GM19099 (cell line): ENCODE results near the gene NRCAM.

Experiments
- POLR2A ChIP-seq: IDR thresholded peaks from 3 replicates; pipeline ENCODE4 v1.6.1; 2011; ENCODE audit warnings: low read depth; ENCODE audit not compliant: insufficient read length; ENCODE audit errors: extremely low read depth

The NRCAM gene

DNA sequence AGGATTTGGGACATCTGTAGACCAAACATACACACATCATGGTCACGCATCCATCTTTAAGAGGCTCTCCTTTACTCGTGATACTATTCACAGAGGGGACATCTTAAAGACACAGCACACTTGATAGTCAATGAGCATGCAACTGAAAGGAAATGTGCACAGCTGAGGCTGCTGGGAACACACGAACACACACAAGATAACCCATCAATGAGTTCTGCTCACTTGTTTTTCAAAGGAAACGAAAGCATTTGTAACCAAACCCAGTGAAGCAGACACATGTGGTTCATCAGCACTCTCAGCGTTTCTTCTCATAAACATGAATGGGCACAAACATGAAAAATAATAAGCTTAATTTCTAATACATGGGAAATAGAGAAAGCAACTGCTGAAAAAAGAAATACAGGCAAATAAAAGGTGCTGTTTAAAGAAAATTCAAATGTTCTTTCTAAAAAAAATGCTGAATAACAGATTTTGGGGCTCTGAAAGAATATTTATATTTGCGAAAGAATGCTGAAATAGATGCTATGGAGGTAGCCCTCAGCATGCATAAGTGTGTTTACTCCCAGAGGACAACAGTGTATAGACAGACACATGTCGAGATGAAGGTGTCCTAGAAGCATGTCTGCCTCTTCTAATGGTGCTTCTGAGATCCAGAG lies 266.4 kb downstream of the NRCAM start:
- no peak for TF ChIP-seq POLR2A

DNA sequence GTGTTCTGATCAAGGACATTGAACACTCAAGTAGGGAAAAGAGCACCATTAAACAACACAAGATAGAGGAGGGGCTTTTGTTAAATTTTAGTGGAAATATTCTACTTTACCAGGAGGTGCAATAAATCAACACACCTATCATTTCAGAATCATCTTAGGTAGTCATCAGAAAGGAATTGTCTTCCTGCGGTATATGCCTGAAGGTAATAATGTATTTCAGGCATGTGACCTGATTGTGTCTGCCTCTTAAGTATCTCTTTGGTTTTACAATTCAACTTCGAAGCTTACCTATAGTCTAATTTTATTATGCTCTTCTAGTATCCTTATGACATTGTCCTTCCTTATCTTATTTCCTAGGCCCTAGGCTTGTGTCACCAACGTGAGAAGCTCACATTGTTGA lies 267.5 kb downstream of the NRCAM start:
- TF ChIP-seq POLR2A = no peak

DNA sequence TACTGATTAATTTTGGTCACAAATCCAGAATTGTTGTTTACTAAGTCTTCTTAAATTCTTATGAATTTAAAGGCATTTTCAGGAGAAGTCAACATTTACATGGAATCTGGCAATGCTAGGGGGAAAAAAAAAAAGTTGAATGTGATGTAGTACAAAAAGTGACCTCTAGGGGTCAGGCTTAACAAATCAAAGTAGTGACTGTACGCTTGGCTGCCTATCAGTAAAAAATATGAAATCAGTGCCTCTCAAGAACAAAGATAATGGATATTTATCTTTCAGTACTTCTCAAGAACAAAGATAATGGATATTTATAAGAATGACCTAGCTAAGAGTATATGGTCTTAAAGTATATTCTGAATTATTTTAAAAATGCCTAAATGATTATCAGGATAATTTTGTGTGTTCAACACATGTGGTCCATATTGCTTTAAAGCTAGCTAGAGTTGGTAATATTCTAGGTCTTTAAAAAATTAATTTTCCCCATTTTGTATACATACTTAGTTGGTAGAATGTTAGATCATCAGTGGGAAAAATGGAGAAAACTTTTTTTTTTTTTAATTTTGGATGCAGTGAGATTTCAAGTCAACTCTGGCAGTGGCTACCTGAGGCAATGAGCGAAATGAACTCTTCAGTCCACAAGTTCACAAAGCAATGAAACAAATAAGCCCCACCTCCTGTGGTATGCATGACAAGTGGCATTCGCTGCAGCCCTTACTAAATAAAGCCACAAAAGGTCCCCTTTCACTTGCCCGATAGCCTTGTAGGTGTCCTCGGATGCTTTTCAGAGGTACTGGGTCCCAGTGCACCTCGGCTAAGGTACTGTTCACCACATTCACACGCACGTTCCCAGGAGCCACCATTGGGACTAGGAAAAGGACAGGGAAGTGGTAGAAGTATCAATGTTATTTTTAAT lies 274.9 kb downstream of the NRCAM start:
- no peak for TF ChIP-seq POLR2A

DNA sequence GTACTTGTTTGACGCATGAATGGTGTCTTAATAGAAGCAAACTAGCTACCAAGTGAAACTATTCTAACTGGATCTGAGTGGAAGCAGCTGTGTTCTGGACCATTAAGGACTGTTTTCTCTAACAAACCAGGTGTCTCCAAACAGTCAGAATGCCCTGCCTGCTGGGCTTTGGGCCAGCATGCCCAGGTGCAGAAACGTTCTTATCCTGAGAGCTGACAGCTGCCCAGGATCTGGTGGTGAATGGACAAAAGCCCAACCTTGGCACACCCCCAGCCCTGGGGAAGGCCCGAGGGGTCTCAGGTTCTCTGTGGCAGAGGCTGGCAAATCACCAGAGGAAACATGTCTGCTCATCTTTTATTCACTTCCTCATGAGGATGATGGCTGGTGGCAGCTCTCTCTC lies 277.8 kb downstream of the NRCAM start:
- no peak for TF ChIP-seq POLR2A

DNA sequence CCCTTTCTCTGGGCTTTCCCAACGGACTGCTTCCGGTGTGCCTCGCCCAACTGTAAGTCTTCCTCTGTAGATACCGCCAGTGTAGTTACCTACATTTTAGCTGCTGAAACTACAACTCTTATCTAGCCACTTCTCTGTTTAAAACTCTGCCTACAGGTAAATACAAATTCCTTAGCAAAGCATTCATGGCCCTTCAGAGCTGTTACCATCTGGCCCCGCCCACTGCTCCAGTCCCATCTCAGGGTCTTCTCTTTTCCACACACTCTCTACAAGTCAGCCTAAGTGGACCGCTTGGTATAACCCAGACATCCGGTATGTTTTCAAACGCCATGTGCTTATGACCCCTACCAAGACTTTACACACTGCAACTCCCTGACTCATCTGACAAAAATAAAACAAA lies 285.1 kb downstream of the NRCAM start:
- no peak for TF ChIP-seq POLR2A

DNA sequence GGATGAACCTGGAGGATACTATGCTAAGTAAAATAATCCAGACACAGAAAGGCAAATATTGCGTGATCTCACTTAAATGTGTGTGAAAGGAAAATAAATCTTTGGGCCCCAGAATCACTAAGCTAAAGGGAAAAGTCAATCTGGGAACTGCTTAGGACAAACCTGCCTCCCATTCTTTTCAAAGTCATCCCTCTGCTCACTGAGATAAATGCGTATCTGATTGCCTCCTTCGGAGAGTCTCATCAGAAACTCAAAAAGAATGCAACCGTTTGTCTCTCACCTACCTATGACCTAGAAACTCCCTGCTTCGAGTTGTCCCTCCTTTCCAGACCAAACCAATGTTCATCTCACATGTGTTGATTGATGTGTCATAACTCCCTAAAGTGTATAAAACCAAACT lies 286.0 kb downstream of the NRCAM start:
- no peak for TF ChIP-seq POLR2A

DNA sequence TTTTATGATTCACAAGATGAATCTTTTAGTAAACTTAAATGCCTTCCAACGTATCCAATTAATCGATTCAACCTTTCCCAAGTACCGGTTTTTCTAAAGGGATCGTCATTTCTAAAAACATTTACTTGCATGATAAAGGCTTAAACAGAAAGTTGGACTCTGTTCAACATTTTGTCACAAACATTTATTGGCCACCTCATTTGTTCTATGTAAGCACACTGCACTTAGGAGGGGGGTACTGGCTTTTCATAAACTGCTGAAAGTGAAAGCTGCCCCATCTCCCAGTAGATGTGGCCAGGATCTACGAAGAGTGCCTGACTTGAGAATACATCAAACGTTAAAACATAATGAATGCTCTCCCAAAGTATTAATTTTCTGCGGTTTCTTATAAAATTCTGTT lies 288.8 kb downstream of the NRCAM start:
- no peak for TF ChIP-seq POLR2A

DNA sequence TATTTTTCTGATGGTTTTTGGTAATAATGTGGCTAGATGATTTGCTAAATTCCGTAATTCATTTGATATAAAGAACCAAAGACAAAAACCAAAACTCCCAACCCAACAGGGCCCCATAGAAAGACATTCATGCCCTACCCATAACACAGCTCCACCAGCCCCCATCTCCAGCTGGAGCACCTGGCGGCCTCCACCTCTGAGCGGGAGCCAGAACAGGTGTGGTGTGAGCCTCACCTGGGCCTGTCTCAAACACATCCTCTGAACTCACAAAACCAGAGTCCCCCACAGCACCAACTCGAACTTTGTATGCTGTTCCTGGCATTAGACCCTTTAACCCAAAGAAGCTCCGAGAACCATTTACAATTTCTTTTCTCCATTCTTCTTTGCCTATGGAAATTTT lies 289.5 kb downstream of the NRCAM start:
- no peak for TF ChIP-seq POLR2A

DNA sequence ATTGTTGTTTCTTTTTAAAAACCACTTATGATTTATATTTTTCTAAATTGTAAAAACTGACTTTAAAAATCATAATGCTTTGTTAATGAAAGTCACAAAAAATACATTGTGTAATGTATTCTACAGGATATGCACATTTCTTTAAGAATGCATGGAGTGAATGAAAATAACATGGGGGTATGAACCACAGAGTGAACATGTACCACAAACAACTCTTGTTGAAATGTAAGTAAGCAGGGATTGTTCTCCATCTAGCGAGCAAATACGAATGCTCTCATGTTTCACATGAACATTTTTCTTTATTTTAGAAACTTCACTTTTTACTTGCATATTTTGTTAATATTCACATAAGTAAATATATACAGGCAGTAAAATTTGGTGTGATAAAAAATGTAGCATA lies 290.5 kb downstream of the NRCAM start:
- TF ChIP-seq POLR2A = no peak

DNA sequence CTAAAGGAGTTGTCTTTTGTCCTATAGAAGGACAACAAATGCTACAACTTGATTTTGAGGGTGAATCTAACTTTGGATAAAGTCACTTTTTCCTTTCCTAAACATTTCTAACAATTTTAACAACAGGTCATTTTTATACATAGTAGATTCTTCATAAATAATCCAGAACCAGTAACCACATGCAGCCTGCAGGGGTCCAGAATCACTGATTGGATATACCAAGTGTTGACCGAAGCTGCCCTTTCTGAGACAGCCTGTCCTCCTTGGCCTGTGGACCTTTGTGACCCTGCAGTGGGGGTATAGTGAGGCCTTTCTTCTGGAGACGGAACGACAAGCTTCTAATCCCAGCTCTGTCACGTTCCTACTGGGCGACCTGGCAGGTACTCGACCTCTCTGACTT lies 291.3 kb downstream of the NRCAM start:
- TF ChIP-seq POLR2A = no peak

DNA sequence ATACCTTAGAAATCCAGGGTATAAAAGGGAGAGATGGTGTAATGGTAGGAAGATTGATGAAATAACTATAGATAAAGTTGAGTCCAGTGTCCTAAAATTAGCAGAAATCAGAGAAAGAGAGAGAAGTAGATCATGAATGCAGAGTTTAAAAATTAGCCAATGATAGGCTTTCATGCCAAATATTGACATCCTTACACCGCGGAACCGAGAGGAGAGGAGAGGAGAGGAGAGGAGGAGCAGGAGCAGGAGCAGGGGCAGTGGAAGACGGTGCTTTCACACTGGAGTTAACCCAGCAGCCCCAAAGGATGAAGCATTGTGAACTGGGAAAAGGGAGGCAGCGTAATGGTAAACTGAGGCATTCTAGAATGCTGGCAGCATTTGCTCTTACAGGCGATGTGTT lies 291.9 kb downstream of the NRCAM start:
- no peak for TF ChIP-seq POLR2A

DNA sequence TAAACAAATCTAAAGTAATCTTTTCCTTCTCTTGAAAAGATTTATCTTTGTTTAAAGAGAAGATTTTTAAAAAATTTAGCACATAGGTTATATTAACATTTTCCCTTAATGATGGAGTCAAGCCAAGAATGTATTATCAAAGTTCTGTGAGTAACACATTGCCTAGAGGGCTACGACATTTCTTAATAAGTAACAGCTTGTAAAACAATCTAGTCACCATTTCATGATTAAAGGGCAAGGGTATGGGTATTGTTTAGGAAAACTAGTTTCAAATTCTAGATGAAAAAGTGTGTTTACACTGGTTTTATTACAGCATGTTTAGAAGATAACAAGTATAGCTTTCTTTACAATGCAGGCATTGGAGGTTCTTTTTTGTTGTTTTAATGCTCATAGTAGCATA lies 297.5 kb downstream of the NRCAM start:
- no peak for TF ChIP-seq POLR2A

DNA sequence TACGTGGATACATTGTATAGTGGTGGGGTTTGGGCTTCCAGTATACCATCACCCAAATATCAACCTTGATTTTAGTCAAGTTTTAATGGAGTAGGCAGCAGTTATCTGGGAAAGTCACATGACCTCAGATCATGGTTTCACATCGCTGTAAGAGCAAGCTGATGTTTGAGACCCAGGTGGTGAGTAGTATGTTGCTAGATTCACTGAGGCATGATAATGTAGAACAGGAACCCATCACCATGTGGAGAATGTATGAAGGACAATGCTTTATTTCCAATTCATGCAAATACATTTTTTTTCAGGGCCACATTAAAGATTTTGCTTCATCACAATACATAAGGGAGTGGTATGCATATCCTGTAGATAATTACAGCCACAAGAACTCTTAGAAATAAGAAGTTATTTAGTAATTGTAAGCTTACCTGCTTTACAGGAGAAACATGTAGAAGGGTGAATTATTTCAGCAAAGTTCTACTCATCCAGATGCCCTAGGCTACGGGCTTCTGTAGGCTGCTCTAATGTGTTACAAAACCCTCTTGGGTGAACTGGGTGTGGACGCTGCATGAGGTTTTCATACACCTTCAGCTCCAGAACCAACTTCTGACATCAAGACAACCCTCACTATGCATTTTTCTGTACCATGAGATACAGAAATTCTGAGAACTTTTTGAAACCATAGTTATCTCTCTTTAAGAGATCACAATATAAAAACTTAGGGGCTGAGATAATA lies 298.5 kb downstream of the NRCAM start:
- TF ChIP-seq POLR2A = no peak

DNA sequence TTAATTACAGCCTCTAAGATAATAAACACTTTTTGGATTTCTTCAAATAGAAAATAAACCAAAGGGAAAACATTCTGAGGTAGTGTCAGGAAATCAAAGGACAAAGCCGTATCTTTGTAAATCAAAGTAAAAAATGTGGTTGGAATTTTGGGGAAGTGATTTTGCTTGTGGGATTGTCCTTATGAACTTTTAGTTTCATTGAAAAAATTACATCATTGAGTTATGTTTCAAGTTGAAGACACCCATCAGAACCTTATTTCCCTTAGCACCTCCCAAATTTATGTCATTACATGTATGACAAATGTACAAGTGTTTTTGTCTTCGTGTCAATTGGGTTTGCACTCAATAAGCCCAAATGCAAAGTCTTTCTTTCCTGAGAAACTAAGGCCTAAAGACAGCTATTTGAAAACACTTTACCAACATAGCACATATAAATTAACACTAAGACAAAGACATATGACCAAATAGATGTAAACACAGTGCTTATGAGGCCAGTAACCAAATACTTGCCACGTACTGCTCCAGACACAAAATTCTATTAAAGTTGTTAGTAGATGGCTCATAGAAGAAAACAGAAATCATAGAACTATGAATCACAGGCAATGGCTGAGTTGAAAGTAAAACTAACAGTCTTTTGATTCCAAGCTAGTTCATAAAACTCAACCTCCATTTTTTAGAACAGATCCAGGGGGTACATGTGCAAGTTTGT lies 299.2 kb downstream of the NRCAM start:
- TF ChIP-seq POLR2A = no peak

DNA sequence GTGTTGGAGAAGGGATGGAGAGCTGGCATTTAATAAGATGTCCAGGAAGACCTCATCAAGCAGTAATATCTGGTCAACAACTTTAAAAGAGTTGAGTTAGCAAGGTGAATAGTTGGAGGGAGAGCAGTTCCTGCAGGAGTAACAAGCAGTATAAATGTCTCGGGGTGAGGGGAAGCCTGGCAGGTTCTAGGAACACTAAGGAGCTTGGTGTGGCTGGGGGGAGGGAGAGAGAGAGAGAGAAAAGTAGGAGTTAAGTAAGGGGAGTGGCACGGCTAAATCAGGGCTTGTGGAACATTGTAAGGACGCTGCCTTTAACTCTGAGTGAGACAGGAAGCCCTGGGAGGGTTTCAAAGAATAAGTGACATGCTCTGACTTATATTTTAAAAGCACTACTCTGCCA lies 304.0 kb downstream of the NRCAM start:
- no peak for TF ChIP-seq POLR2A
